ENCODE results near the gene TMEM98. TPM values are rescaled to one million over a fixed set of nuclear protein-coding genes. Genes with fewer than 3 reads are reported as not detected.

The TMEM98 gene
- polyA plus RNA-seq, 1 donor (not counting 4 experiments of a cell fraction or from before 2014, with no cell fraction given), result 66.8 TPM

GRCh38 chr17:32993977-32994376, 66.0 kb downstream of the TMEM98 start:
- no peak for TF ChIP-seq CTCF (optimal IDR thresholded peaks at IDR 0.05 in 1 of 3, IDR thresholded peaks at IDR 0.05 in 1 of 3, conservative IDR thresholded peaks at IDR 0.05 in 1 of 3; ENCODE audit: extremely low read depth in 1 of 3, insufficient read depth in 2 of 3, low read length in 3 of 3)
- H3K36me3 ChIP-seq (ENCODE audit: control insufficient read depth in 2 of 2, extremely low read depth in 1 of 2, insufficient read depth in 2 of 2, low read length in 2 of 2), result no peaks in the 10 kb centered on the region
- no peak for DNase-seq (ENCODE audit: low read depth, low spot score)

More at GRCh38 chr17:32993977-32994376, 66.0 kb downstream of the TMEM98 start:
- dilution Hi-C loops (cut with MboI; ENCODE audit: extremely low pct_ligation_motif_present, low sequenced_read_pairs), result no loop called here
- H3K9ac ChIP-seq (ENCODE audit: control insufficient read depth, extremely low read depth, insufficient read depth, low read length), result no peak overlapping the region
- H3K4me2 ChIP-seq (ENCODE audit: control insufficient read depth, extremely low read depth, insufficient read depth, low read depth, low read length), result no peak overlapping the region
- no peaks in the 10 kb centered on the region for H4K20me1 ChIP-seq (ENCODE audit: control insufficient read depth, extremely low read depth, insufficient read depth, low read length)
- FAIRE-seq, result no peak
- peaks cover 16% of the 10 kb centered on the region for H3K27me3 ChIP-seq (ENCODE audit: control insufficient read depth, extremely low read depth, insufficient read depth, low read length)
- H3K9me1 ChIP-seq (ENCODE audit: control insufficient read depth, extremely low read depth, insufficient read depth, low read length), result no peaks in the 10 kb centered on the region
- no peak overlapping the region for H2AFZ ChIP-seq (ENCODE audit: control insufficient read depth, low read length)
- no peak overlapping the region for H3K27ac ChIP-seq (ENCODE audit: control insufficient read depth, insufficient read depth, low read length)
- peaks cover 2% of the 10 kb centered on the region for H3K4me1 ChIP-seq (ENCODE audit: control insufficient read depth, extremely low read depth, insufficient read depth, low read length)
- no peaks in the 10 kb centered on the region for H3K9me3 ChIP-seq (ENCODE audit: control insufficient read depth, low read depth, low read length)
- H3K4me3 ChIP-seq (ENCODE audit: control insufficient read depth in 2 of 3, extremely low read depth in 1 of 3, insufficient read depth in 2 of 3, low read depth in 1 of 3, low read length in 3 of 3), result no peak overlapping the region
- H3K79me2 ChIP-seq (ENCODE audit: control insufficient read depth, insufficient read depth, low read length), result no peaks in the 10 kb centered on the region

Other genes starting within 250 kb of the TMEM98 start
- 29.9 to 51.2 TPM (median 33.7 TPM) in 3 replicates for gene MYO1D, start 51.0 kb upstream of the TMEM98 start, polyA plus RNA-seq
- gene SPACA3, start 63.7 kb downstream of the TMEM98 start, polyA plus RNA-seq, result not detected in 3 replicates